Adrenal gland (tissue), 5 donors: Measurements from ENCODE around the gene CABCOCO1.

ENCODE experiments used
- POLR2A ChIP-seq, 2 donors: fragments of 450-650 bp; IDR thresholded peaks; one replicate each; pipeline ENCODE4 v1.6.1; 2017; ENCODE audit warnings: antibody characterized with exemption in 2 of 2, mild to moderate bottlenecking in 2 of 2, moderate library complexity in 1 of 2
- TF ChIP-seq, protein P1 (sequence below), 6 experiments: fragments of 450-650 bp in 4 of 6; fragments of 200-600 bp in 2 of 6; sonication (generic) in 1 of 6; IDR thresholded peaks; 1 replicate in 5 of 6; 2 replicates in 1 of 6; pipeline versions ENCODE4 v1.5.1 to v1.8.0; 2016 to 2021; ENCODE audit warnings: antibody characterized with exemption in 6 of 6, mild to moderate bottlenecking in 2 of 6, moderate library complexity in 1 of 6
- donor health status: DM: no; HTN: no; CAD: no.

DNA sequence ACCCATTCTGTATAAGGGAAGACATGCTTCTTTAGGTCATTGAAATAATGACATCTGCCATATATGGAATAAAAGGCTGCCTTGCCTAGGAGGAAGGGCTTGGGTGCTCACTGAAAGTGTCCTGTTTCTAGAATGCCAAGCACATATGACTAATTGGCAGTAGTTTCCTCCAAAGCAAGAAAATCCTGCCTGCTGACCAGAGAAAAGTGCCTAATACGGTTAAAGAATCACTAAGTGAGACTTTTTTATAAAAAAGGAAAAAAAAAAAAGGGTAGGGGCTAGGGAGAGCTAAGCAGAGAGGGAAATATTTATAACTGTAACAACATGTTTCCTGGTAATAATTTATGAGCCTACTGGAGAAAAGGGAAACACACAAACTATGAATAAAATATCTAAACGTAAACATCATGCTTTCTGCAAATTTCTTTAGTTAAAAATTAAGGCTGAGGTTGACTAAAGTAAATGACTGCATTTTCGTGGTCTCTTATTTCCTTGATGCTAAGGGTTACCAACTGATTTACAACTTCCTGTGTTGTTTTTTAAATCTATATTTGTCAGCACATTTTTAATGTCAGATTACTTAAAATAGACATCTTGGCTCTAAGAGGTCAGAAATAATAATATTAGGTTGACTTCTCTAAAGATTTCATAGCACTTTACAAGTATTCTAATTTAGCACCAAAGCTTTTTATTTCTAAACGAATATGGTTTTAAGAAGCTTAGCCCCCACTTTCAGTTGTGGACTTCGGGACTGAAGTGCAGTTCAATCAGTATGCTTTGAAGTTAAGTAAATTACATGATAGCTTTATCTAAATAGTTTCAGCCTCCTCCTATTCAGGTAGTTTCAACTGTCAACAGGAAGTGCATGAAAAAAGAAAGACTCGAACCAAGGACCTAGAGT is 89.6 kb downstream of the CABCOCO1 start:
- TF ChIP-seq POLR2A (IDR thresholded peaks at IDR 0.05) = no peak
- TF ChIP-seq, protein P1, sequence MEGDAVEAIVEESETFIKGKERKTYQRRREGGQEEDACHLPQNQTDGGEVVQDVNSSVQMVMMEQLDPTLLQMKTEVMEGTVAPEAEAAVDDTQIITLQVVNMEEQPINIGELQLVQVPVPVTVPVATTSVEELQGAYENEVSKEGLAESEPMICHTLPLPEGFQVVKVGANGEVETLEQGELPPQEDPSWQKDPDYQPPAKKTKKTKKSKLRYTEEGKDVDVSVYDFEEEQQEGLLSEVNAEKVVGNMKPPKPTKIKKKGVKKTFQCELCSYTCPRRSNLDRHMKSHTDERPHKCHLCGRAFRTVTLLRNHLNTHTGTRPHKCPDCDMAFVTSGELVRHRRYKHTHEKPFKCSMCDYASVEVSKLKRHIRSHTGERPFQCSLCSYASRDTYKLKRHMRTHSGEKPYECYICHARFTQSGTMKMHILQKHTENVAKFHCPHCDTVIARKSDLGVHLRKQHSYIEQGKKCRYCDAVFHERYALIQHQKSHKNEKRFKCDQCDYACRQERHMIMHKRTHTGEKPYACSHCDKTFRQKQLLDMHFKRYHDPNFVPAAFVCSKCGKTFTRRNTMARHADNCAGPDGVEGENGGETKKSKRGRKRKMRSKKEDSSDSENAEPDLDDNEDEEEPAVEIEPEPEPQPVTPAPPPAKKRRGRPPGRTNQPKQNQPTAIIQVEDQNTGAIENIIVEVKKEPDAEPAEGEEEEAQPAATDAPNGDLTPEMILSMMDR (IDR thresholded peaks at IDR 0.05) = no peak
